ENCODE results near the gene ILKAP.

ILKAP gene

GRCh38 chr2:238129166-238130010, 74.1 kb downstream of the ILKAP start:
- 93% methylated on average over 22 of the region's 22 CpGs for WGBS
- Histone ChIP-seq H3K4me1 (ENCODE audit: insufficient read depth, low read length) (no peaks in the 10 kb centered on the region), H3K9ac (ENCODE audit: low read depth, low read length) (no peak overlapping the region), H3K27me3 (ENCODE audit: insufficient read depth, low read length) (no peaks in the 10 kb centered on the region), H3K4me3 (ENCODE audit: low read length) (no peak overlapping the region), H3K36me3 (ENCODE audit: insufficient read depth, low read length) (no peaks in the 10 kb centered on the region), H3K27ac (ENCODE audit: low read depth, low read length) (no peak overlapping the region), H3K9me3 (ENCODE audit: insufficient read depth, low read depth, low read length) (no peaks in the 10 kb centered on the region)

GRCh38 chr2:238128534-238129001, 74.9 kb downstream of the ILKAP start:
- Histone ChIP-seq H3K9me3 (ENCODE audit: insufficient read depth, low read depth, low read length) (no peaks in the 10 kb centered on the region), H3K27ac (ENCODE audit: low read depth, low read length) (no peak overlapping the region), H3K36me3 (ENCODE audit: insufficient read depth, low read length) (no peaks in the 10 kb centered on the region), H3K9ac (ENCODE audit: low read depth, low read length) (no peak overlapping the region), H3K4me3 (ENCODE audit: low read length) (no peak overlapping the region), H3K4me1 (ENCODE audit: insufficient read depth, low read length) (no peaks in the 10 kb centered on the region), H3K27me3 (ENCODE audit: insufficient read depth, low read length) (no peaks in the 10 kb centered on the region)
- WGBS, result 90% methylated on average over 30 of the region's 30 CpGs

GRCh38 chr2:238128061-238128440, 75.4 kb downstream of the ILKAP start:
- Histone ChIP-seq H3K4me3 (ENCODE audit: low read length) (no peak overlapping the region), H3K27ac (ENCODE audit: low read depth, low read length) (no peak overlapping the region), H3K36me3 (ENCODE audit: insufficient read depth, low read length) (no peaks in the 10 kb centered on the region), H3K4me1 (ENCODE audit: insufficient read depth, low read length) (no peaks in the 10 kb centered on the region), H3K9ac (ENCODE audit: low read depth, low read length) (no peak overlapping the region), H3K9me3 (ENCODE audit: insufficient read depth, low read depth, low read length) (no peaks in the 10 kb centered on the region), H3K27me3 (ENCODE audit: insufficient read depth, low read length) (no peaks in the 10 kb centered on the region)
- WGBS, result 92% methylated on average over 22 of the region's 22 CpGs

GRCh38 chr2:238127165-238128060, 76.1 kb downstream of the ILKAP start:
- no peaks in the 10 kb centered on the region for H3K4me1 ChIP-seq (ENCODE audit: insufficient read depth, low read length)
- H3K9ac ChIP-seq (ENCODE audit: low read depth, low read length), result no peak overlapping the region
- no peak overlapping the region for H3K27ac ChIP-seq (ENCODE audit: low read depth, low read length)
- no peak overlapping the region for H3K4me3 ChIP-seq (ENCODE audit: low read length)
- no peaks in the 10 kb centered on the region for H3K36me3 ChIP-seq (ENCODE audit: insufficient read depth, low read length)
- no peaks in the 10 kb centered on the region for H3K9me3 ChIP-seq (ENCODE audit: insufficient read depth, low read depth, low read length)
- H3K27me3 ChIP-seq (ENCODE audit: insufficient read depth, low read length), result no peaks in the 10 kb centered on the region
- 73% methylated on average over 36 of the region's 36 CpGs for WGBS

- H3K9me3 ChIP-seq (ENCODE audit: insufficient read depth, low read depth, low read length), result no peaks in the 10 kb centered on the region
- WGBS, result 94% methylated on average over 2 of the region's 2 CpGs
- H3K27ac ChIP-seq (ENCODE audit: low read depth, low read length), result no peak overlapping the region
- no peak overlapping the region for H3K4me3 ChIP-seq (ENCODE audit: low read length)
- no peaks in the 10 kb centered on the region for H3K27me3 ChIP-seq (ENCODE audit: insufficient read depth, low read length)
- H3K36me3 ChIP-seq (ENCODE audit: insufficient read depth, low read length), result no peaks in the 10 kb centered on the region
- no peaks in the 10 kb centered on the region for H3K4me1 ChIP-seq (ENCODE audit: insufficient read depth, low read length)
- no peak overlapping the region for H3K9ac ChIP-seq (ENCODE audit: low read depth, low read length)
Measured at GRCh38 chr2:238126775-238127164, 76.7 kb downstream of the ILKAP start.

GRCh38 chr2:238126338-238126737, 77.2 kb downstream of the ILKAP start:
- Histone ChIP-seq H3K27me3 (ENCODE audit: insufficient read depth, low read length) (no peaks in the 10 kb centered on the region), H3K36me3 (ENCODE audit: insufficient read depth, low read length) (no peaks in the 10 kb centered on the region), H3K9ac (ENCODE audit: low read depth, low read length) (no peak overlapping the region), H3K9me3 (ENCODE audit: insufficient read depth, low read depth, low read length) (no peaks in the 10 kb centered on the region), H3K4me3 (ENCODE audit: low read length) (no peak overlapping the region), H3K4me1 (ENCODE audit: insufficient read depth, low read length) (no peaks in the 10 kb centered on the region), H3K27ac (ENCODE audit: low read depth, low read length) (no peak overlapping the region)
- 92% methylated on average over 2 of the region's 2 CpGs for WGBS

GRCh38 chr2:238125127-238125885, 78.2 kb downstream of the ILKAP start:
- no peak overlapping the region for H3K27ac ChIP-seq (ENCODE audit: low read depth, low read length)
- no peaks in the 10 kb centered on the region for H3K4me1 ChIP-seq (ENCODE audit: insufficient read depth, low read length)
- H3K9ac ChIP-seq (ENCODE audit: low read depth, low read length), result no peak overlapping the region
- no peaks in the 10 kb centered on the region for H3K9me3 ChIP-seq (ENCODE audit: insufficient read depth, low read depth, low read length)
- no peaks in the 10 kb centered on the region for H3K36me3 ChIP-seq (ENCODE audit: insufficient read depth, low read length)
- H3K27me3 ChIP-seq (ENCODE audit: insufficient read depth, low read length), result no peaks in the 10 kb centered on the region
- whole genome bisulfite sequencing, result 90% methylated on average over 20 of the region's 20 CpGs
- no peak overlapping the region for H3K4me3 ChIP-seq (ENCODE audit: low read length)

- no peaks in the 10 kb centered on the region for H3K4me1 ChIP-seq (ENCODE audit: insufficient read depth, low read length)
- no peak overlapping the region for H3K9ac ChIP-seq (ENCODE audit: low read depth, low read length)
- no peak overlapping the region for H3K4me3 ChIP-seq (ENCODE audit: low read length)
- H3K27me3 ChIP-seq (ENCODE audit: insufficient read depth, low read length), result no peaks in the 10 kb centered on the region
- H3K27ac ChIP-seq (ENCODE audit: low read depth, low read length), result no peak overlapping the region
- WGBS, result 93% methylated on average over 19 of the region's 19 CpGs
- H3K9me3 ChIP-seq (ENCODE audit: insufficient read depth, low read depth, low read length), result no peaks in the 10 kb centered on the region
- no peaks in the 10 kb centered on the region for H3K36me3 ChIP-seq (ENCODE audit: insufficient read depth, low read length)
Measured at GRCh38 chr2:238124488-238125126, 78.9 kb downstream of the ILKAP start.

- H3K27ac ChIP-seq (ENCODE audit: low read depth, low read length), result no peak overlapping the region
- no peaks in the 10 kb centered on the region for H3K27me3 ChIP-seq (ENCODE audit: insufficient read depth, low read length)
- 87% methylated on average over 14 of the region's 14 CpGs for WGBS
- no peak overlapping the region for H3K4me3 ChIP-seq (ENCODE audit: low read length)
- no peaks in the 10 kb centered on the region for H3K36me3 ChIP-seq (ENCODE audit: insufficient read depth, low read length)
- no peaks in the 10 kb centered on the region for H3K9me3 ChIP-seq (ENCODE audit: insufficient read depth, low read depth, low read length)
- H3K4me1 ChIP-seq (ENCODE audit: insufficient read depth, low read length), result no peaks in the 10 kb centered on the region
- H3K9ac ChIP-seq (ENCODE audit: low read depth, low read length), result no peak overlapping the region
Measured at GRCh38 chr2:238123991-238124470, 79.5 kb downstream of the ILKAP start.

GRCh38 chr2:238123218-238123971, 80.1 kb downstream of the ILKAP start:
- Histone ChIP-seq H3K27ac (ENCODE audit: low read depth, low read length) (no peak overlapping the region), H3K27me3 (ENCODE audit: insufficient read depth, low read length) (no peaks in the 10 kb centered on the region), H3K36me3 (ENCODE audit: insufficient read depth, low read length) (no peaks in the 10 kb centered on the region), H3K4me1 (ENCODE audit: insufficient read depth, low read length) (no peaks in the 10 kb centered on the region), H3K4me3 (ENCODE audit: low read length) (no peak overlapping the region), H3K9me3 (ENCODE audit: insufficient read depth, low read depth, low read length) (no peaks in the 10 kb centered on the region), H3K9ac (ENCODE audit: low read depth, low read length) (no peak overlapping the region)
- WGBS, result 87% methylated on average over 22 of the region's 22 CpGs
